SK-N-SH (cell line): ENCODE data around the gene PRF1. TPM values are rescaled to one million over a fixed set of nuclear protein-coding genes. Genes with fewer than 3 reads are reported as not detected.

Source experiments
- CTCF ChIA-PET: fragments of 300-600, 350-600 bp; formaldehyde crosslinking; extraction: SDS; loops from one replicate; lab custom pipeline; 2021; lab: Yijun Ruan, JAX
- POLR2A ChIA-PET: fragments of 350-600 bp; sonication (Branson Sonifier 250); formaldehyde crosslinking; extraction: SDS; loops from one replicate; lab custom pipeline; 2020; ENCODE audit warnings: antibody characterized with exemption, inconsistent platforms; lab: Yijun Ruan, JAX
- DNase-seq: peaks from one replicate; pipeline ENCODE4 v3.0.0; 2012
- H2AFZ ChIP-seq: fragments of 200-600 bp; sonication (generic); 2 replicates; pipeline ENCODE4 v1.8.1; 2016; ENCODE audit warnings: antibody characterized with exemption, mild to moderate bottlenecking, low read depth
- H3F3A ChIP-seq: fragments of 200-600 bp; sonication (generic); replicated peaks from 2 replicates; pipeline ENCODE3; 2016; ENCODE audit warnings: antibody characterized with exemption, mild to moderate bottlenecking; ENCODE audit not compliant: insufficient read depth
- H3K27ac ChIP-seq, 2 experiments: fragments of 200-500 bp in 1 of 2; fragments of 200-600 bp in 1 of 2; sonication (Bioruptor generic) in 1 of 2; sonication (generic), shearing (Covaris generic) in 1 of 2; 2 replicates each; pipeline versions ENCODE4 v1.5.1 to v1.6.1; 2014 to 2016; ENCODE audit warnings: low read depth in 2 of 2, inconsistent platforms in 1 of 2, low read length in 1 of 2, mild to moderate bottlenecking in 1 of 2, mixed read lengths in 1 of 2
- H3K27me3 ChIP-seq: fragments of 200-600 bp; sonication (generic), shearing (Covaris generic); 2 replicates; pipeline ENCODE4 v1.6.1; 2016; ENCODE audit warnings: mixed run types; ENCODE audit not compliant: insufficient read depth
- H3K36me3 ChIP-seq, 2 experiments: fragments of 200-500 bp in 1 of 2; fragments of 200-600 bp in 1 of 2; sonication (Bioruptor generic) in 1 of 2; sonication (generic) in 1 of 2; replicated peaks in 1 of 2; 2 replicates each; pipeline versions ENCODE3 to v1.5.1; 2014 to 2016; ENCODE audit warnings: low read length in 1 of 2, mild to moderate bottlenecking in 1 of 2; ENCODE audit not compliant: insufficient read depth in 2 of 2, control insufficient read depth in 1 of 2
- H3K4me1 ChIP-seq, 2 experiments: fragments of 200-500 bp in 1 of 2; fragments of 200-600 bp in 1 of 2; sonication (Bioruptor generic) in 1 of 2; sonication (generic), shearing (Covaris generic) in 1 of 2; 2 replicates each; pipeline versions ENCODE4 v1.5.1 to v1.6.1; 2014 to 2016; ENCODE audit warnings: low read depth in 1 of 2, low read length in 1 of 2, mixed run types in 1 of 2; ENCODE audit not compliant: insufficient read depth in 2 of 2, control insufficient read depth in 1 of 2
- H3K4me2 ChIP-seq: fragments of 200-600 bp; sonication (generic), shearing (Covaris generic); 2 replicates; pipeline ENCODE4 v1.6.1; 2017; ENCODE audit warnings: mixed run types
- H3K4me3 ChIP-seq, 2 experiments: fragments of 200-500 bp in 1 of 2; fragments of 200-600 bp in 1 of 2; sonication (Bioruptor generic) in 1 of 2; sonication (generic), shearing (Covaris generic) in 1 of 2; 2 replicates each; pipeline versions ENCODE4 v1.5.1 to v1.8.1; 2014 to 2016; ENCODE audit warnings: low read depth in 2 of 2, inconsistent platforms in 1 of 2, low read length in 1 of 2, mild to moderate bottlenecking in 1 of 2, mixed read lengths in 1 of 2, moderate library complexity in 1 of 2
- H3K79me2 ChIP-seq: fragments of 200-600 bp; sonication (generic); 2 replicates; pipeline ENCODE4 v1.8.1; 2017; ENCODE audit warnings: mild to moderate bottlenecking; ENCODE audit not compliant: insufficient read depth
- H3K9ac ChIP-seq: fragments of 200-600 bp; sonication (generic); 2 replicates; pipeline ENCODE4 v1.6.1; 2017; ENCODE audit warnings: mixed run types
- H3K9me2 ChIP-seq: fragments of 200-600 bp; sonication (generic); 2 replicates; pipeline ENCODE4 v1.6.1; 2017; ENCODE audit warnings: mixed run types
- H3K9me3 ChIP-seq: fragments of 200-600 bp; sonication (generic); 2 replicates; pipeline ENCODE4 v1.6.1; 2017; ENCODE audit warnings: mixed run types, mild to moderate bottlenecking, moderate library complexity
- H4K20me1 ChIP-seq: fragments of 200-600 bp; sonication (generic); 2 replicates; pipeline ENCODE4 v1.6.1; 2017; ENCODE audit warnings: mild to moderate bottlenecking, mixed run types; ENCODE audit not compliant: insufficient read depth
- CHD2 ChIP-seq: fragments of 150-350 bp; IDR thresholded peaks from 2 replicates; pipeline ENCODE4 v1.6.1; 2018; ENCODE audit warnings: low read length; ENCODE audit not compliant: partially characterized antibody
- ELF1 ChIP-seq: IDR thresholded peaks from 2 replicates; pipeline ENCODE4 v1.4.0; 2012
- EP300 ChIP-seq, 2 experiments: IDR thresholded peaks; 2 replicates each; pipeline versions ENCODE4 v1.4.0 to v1.6.1; 2012; ENCODE audit warnings: borderline replicate concordance in 1 of 2, low read depth in 1 of 2, low read length in 1 of 2
- EZH2phosphoT487 ChIP-seq: fragments of 200-600 bp; sonication (generic); IDR thresholded peaks from 2 replicates; pipeline ENCODE4 v1.6.1; 2017; ENCODE audit warnings: low read depth, mixed run types, mild to moderate bottlenecking, antibody characterized with exemption, moderate library complexity, borderline replicate concordance
- FOXM1 ChIP-seq: IDR thresholded peaks from 2 replicates; pipeline ENCODE4 v1.4.0; 2012; ENCODE audit warnings: low read depth, mild to moderate bottlenecking
- IRF3 ChIP-seq: fragments of 150-350 bp; IDR thresholded peaks from 2 replicates; pipeline ENCODE4 v1.6.1; 2016; ENCODE audit warnings: mild to moderate bottlenecking, low read depth, low read length
- JUND ChIP-seq: IDR thresholded peaks from 2 replicates; pipeline ENCODE4 v1.4.0; 2012
- MAX ChIP-seq: IDR thresholded peaks from 2 replicates; pipeline ENCODE4 v1.4.0; 2012; ENCODE audit warnings: low read depth
- NFIC ChIP-seq: IDR thresholded peaks from 2 replicates; pipeline ENCODE4 v1.4.0; 2012; ENCODE audit warnings: borderline replicate concordance
- NRF1 ChIP-seq: IDR thresholded peaks from 2 replicates; pipeline ENCODE4 v1.6.1; 2012; ENCODE audit warnings: low read depth, mild to moderate bottlenecking, low read length
- PBX3 ChIP-seq: IDR thresholded peaks from 2 replicates; pipeline ENCODE4; 2012
- RCOR1 ChIP-seq: fragments of 150-350 bp; IDR thresholded peaks from 2 replicates; pipeline ENCODE4 v1.6.1; 2017; ENCODE audit warnings: antibody characterized with exemption, low read length
- REST ChIP-seq: IDR thresholded peaks from 2 replicates; pipeline ENCODE4 v1.6.1; 2012; ENCODE audit warnings: mild to moderate bottlenecking, low read depth, low read length, moderate library complexity
- RFX5 ChIP-seq: IDR thresholded peaks from 2 replicates; pipeline ENCODE4 v1.6.1; 2012; ENCODE audit warnings: mild to moderate bottlenecking, improper control_type of control experiment, low read length
- SMC3 ChIP-seq: IDR thresholded peaks from 2 replicates; pipeline ENCODE4 v1.6.1; 2012; ENCODE audit warnings: low read depth, low read length, improper control_type of control experiment
- TAF1 ChIP-seq: IDR thresholded peaks from 2 replicates; pipeline ENCODE4 v1.6.1; 2012; ENCODE audit warnings: low read depth, mild to moderate bottlenecking, low read length, moderate library complexity, borderline replicate concordance
- TCF12 ChIP-seq: IDR thresholded peaks from 2 replicates; pipeline ENCODE4 v1.4.0; 2012
- YY1 ChIP-seq: IDR thresholded peaks from 2 replicates; pipeline ENCODE4 v1.4.0; 2012; ENCODE audit warnings: low read depth, mild to moderate bottlenecking
- ZBTB33 ChIP-seq: IDR thresholded peaks from 2 replicates; pipeline ENCODE4 v1.4.0; 2012; ENCODE audit warnings: low read depth, borderline replicate concordance
- WGBS: methylation state at CpG from one replicate; pipeline ENCODE4 v1.1.6; 2017; ENCODE audit warnings: low lambda C conversion rate; 5-methylcytosine and 5-hydroxymethylcytosine counted together
- polyA plus RNA-seq, 3 experiments: library from polyadenylated mRNA; depleted of rRNA; stranded (reverse); fragments of >200 nt; gene quantifications; 2 replicates each; pipeline ENCODE4 v1.2.3, GENCODE V29; 2012

Gene PRF1
- polyA plus RNA-seq, 1 of the 3 experiments (the other 2 are of a cell fraction), result not detected

GRCh38 chr10:70557086-70557845 is 45.3 kb downstream of the PRF1 start:
- Histone ChIP-seq H2AFZ (no peak overlapping the region), H3K9me3 (no peaks in the 10 kb centered on the region), H3F3A (no peaks in the 10 kb centered on the region), H3K4me1 (peaks cover under 1 to 39% of the 10 kb centered on the region in 2 experiments; a peak in 2 of 4 replicates), H3K4me2 (no peak overlapping the region), H3K79me2 (no peaks in the 10 kb centered on the region), H3K9me2 (no peaks in the 10 kb centered on the region), H3K9ac (no peak overlapping the region), H3K27me3 (no peaks in the 10 kb centered on the region), H3K4me3 (no peak overlapping the region), H3K27ac (no peak overlapping the region), H4K20me1 (no peaks in the 10 kb centered on the region), H3K36me3 (no peaks in the 10 kb centered on the region)
- CTCF ChIA-PET, result no interaction called here
- POLR2A ChIA-PET, result no interaction called here
- WGBS, result 73% methylated on average over 6 of the region's 11 CpGs
- DNase-seq, result no peak
- TF ChIP-seq IRF3 (no peak), TAF1 (no peak), JUND (no peak), SMC3 (no peak), YY1 (no peak), ZBTB33 (no peak), REST (no peak), EP300 (IDR thresholded peaks at IDR 0.05; ENCODE audit: borderline replicate concordance in 1 of 2, low read depth in 1 of 2, low read length in 1 of 2) (no peak), CHD2 (no peak), PBX3 (no peak), MAX (no peak), EZH2phosphoT487 (no peak), TCF12 (no peak), FOXM1 (no peak), ELF1 (no peak), RFX5 (no peak), NRF1 (no peak), RCOR1 (no peak), NFIC (no peak)
